Naive thymus-derived CD8-positive, alpha-beta T cell (primary cell): ENCODE measurements around the gene SOWAHA. TPM values are rescaled to one million over a fixed set of nuclear protein-coding genes. Genes with fewer than 3 reads are reported as not detected.

Experiments
- ATAC-seq, 2 donors: fragments of 150-1000 bp; cut with Tn5 transposase in 1 of 2; sonication (Bioruptor Pico), chemical (Tn5 transposase) in 1 of 2; 1 replicate in 1 of 2; 2 replicates in 1 of 2; pipeline ENCODE4 v1.10.0; 2021; ENCODE audit warnings: mild to moderate bottlenecking in 2 of 2, moderate library complexity in 2 of 2
- POLR2A ChIA-PET: fragments of 350-600 bp; sonication (Branson Sonifier 250); formaldehyde crosslinking; loops from one replicate; lab custom pipeline; 2021; ENCODE audit warnings: antibody characterized with exemption; lab: Charles Lee
- DNase-seq, 10 donors: peaks; one replicate each; pipeline versions ENCODE4 v3.0.0 to v3.0.0-alpha.2; 2020 to 2022
- H3K27ac Mint-ChIP-seq, 10 donors: one replicate each; pipeline ENCODE4 v1.8.0; 2020 to 2022; ENCODE audit warnings: mild to moderate bottlenecking in 10 of 10, mixed read lengths in 10 of 10, moderate library complexity in 4 of 10, inconsistent platforms in 1 of 10
- H3K27me3 Mint-ChIP-seq, 5 donors: one replicate each; pipeline ENCODE4 v1.8.0; 2021 to 2022; ENCODE audit warnings: mixed read lengths in 5 of 5
- H3K36me3 Mint-ChIP-seq, 3 donors: one replicate each; pipeline ENCODE4 v1.8.0; 2020 to 2022; ENCODE audit warnings: mixed read lengths in 3 of 3, mild to moderate bottlenecking in 2 of 3, inconsistent platforms in 1 of 3
- H3K4me1 Mint-ChIP-seq, 4 donors: one replicate each; pipeline ENCODE4 v1.8.0; 2021 to 2022; ENCODE audit warnings: mixed read lengths in 4 of 4
- H3K4me3 Mint-ChIP-seq, 10 donors: one replicate each; pipeline ENCODE4 v1.8.0; 2020 to 2022; ENCODE audit warnings: mild to moderate bottlenecking in 10 of 10, mixed read lengths in 10 of 10, moderate library complexity in 6 of 10, inconsistent platforms in 1 of 10
- H3K9me3 Mint-ChIP-seq, 9 donors: one replicate each; pipeline ENCODE4 v1.8.0; 2020 to 2022; ENCODE audit warnings: mixed read lengths in 9 of 9, mild to moderate bottlenecking in 3 of 9, inconsistent platforms in 1 of 9, moderate library complexity in 1 of 9
- polyA plus RNA-seq, 3 donors: library from polyadenylated mRNA; unstranded; fragments of 300-500 nt; fragmentation: Illumina TruSeq; gene quantifications; one replicate each; pipeline ENCODE4 v1.2.3, GENCODE V29; 2021
- total RNA-seq, 8 experiments: library from RNA in 2 of 8; stranded (reverse) in 2 of 8; gene quantifications; one replicate each; pipeline ENCODE4 v1.2.3 and lab custom pipeline; 2021 to 2026

Gene SOWAHA
- total and polyA plus RNA-seq, 5 experiments from 2014 or later = not detected

DNA sequence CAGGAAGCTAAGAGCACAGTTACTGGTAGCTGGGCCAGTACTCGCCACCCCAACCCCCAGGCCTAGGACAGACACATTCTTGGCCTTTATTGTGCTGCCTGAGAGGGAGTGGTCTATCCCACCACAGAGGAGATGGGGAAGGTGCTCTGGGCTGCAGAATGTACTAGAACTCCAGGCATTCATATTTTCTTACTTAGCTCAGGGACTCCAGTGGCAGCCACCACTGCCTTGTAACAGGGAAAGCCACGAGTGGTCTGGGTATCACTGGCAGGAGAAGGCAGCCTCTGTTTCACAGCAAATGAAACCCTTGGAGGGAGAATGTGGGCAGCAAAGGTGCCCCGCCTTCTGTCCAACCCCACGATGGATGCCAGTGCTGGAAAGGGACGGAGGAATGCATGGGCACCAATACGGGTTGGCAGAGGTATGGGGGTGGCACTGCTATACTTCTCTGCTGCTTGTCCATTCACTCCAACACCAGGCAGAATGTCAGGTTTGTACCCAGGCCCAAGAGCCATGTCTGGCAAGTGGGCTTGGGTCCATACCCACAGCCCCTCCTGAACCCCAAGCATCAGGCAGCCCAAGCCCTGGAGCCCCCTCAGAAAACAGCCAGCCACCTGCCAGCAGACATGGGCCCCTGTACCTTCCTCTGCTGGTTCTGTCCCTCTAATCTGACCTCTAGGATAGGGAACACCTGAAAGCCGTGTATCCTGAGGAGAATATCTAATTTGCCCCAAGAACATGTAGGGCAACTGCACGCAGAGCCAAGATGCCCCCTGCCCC is 40.6 kb upstream of the SOWAHA start:
- H3K4me3 Mint-ChIP-seq = peak overlapping the region in 1 of 10 donors; percentile 6
- no peaks in the 10 kb centered on the region for H3K36me3 Mint-ChIP-seq
- ATAC-seq (no peak), DNase-seq (no peak)
- peak overlapping the region in 1 of 10 donors; percentile 25 for H3K27ac Mint-ChIP-seq
- H3K9me3 Mint-ChIP-seq = no peaks in the 10 kb centered on the region
- H3K4me1 Mint-ChIP-seq = peaks cover 5 to 14% (median 8%) of the 10 kb centered on the region in 4 donors
- POLR2A ChIA-PET = interaction anchor here (1.1 kb wide), 1 partner anchor 282 kb away, joined by 3 read pairs; the partner anchor contains the start of gene IRF1
- H3K27me3 Mint-ChIP-seq = peaks cover 0 to 16% (median 0%) of the 10 kb centered on the region in 5 donors

DNA sequence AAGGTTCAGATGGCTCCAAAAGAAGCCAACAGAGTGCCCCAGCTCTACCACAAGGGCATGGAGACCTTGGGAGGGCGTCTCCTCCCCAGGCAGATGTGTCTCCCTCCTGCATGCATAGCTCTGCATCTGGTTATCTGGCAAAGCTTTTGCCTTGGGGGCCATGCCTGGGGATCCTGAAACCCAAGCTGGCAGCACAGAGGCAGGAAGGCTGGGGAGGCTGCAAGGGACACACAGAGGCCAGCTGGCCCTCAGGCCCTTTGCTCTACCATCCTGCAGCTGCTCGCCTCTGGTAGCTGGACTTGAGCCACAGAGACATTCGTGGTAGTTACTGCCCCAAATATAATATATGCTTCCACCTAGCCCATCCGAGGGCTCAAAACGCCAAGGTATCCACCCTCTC is 40.0 kb upstream of the SOWAHA start:
- POLR2A ChIA-PET = interaction anchor here (1.1 kb wide), 1 partner anchor 283 kb away, joined by 3 read pairs; the partner anchor contains the start of gene IRF1
- Mint-ChIP-seq H3K4me3 (no peak overlapping the region), H3K27ac (peak overlapping the region in 1 of 10 donors; percentile 25), H3K4me1 (peaks cover 8 to 18% (median 12%) of the 10 kb centered on the region in 4 donors), H3K36me3 (no peaks in the 10 kb centered on the region), H3K27me3 (peaks cover 0 to 21% (median 3%) of the 10 kb centered on the region in 5 donors), H3K9me3 (no peaks in the 10 kb centered on the region)
- ATAC-seq (no peak), DNase-seq (no peak)

DNA sequence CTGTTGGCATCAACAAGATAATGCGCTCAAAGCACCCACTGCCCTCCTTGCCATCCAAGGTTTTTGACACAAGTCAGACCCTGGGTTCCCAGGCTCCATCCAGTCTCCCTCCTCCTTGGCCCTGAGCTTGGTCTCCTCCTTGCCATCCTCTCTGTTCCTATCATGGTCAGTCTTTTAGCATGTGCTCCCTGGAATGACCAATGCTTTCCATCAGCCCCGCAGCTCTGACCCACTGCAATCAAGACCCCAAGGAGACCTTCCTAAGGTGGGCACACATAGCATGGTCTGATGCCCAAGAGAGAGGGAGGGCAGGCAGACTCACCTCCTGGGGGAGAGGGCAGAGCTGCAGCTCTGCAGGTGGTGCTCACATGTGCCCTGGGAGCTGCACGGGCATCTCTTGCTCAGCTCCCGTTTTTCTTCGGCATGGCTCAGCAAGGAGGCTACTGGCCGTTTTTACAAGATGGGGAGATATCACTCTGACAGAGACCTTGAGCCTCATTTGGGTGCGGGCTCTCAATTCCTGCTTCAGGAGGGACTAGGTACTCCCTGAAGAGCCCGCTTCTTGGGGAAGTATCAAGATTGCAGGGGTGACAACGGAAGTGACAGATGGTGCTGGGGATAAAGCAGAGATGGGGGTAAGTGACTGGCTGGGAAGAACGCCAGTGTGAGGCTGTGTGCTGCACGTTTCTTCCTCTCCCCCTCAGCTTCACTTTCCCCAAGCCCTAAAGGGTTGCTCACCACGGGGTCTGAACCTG is 39.3 kb upstream of the SOWAHA start:
- Mint-ChIP-seq H3K9me3 (no peaks in the 10 kb centered on the region), H3K4me1 (peaks cover 11 to 24% (median 17%) of the 10 kb centered on the region in 4 donors), H3K36me3 (no peaks in the 10 kb centered on the region), H3K4me3 (peak overlapping the region in 3 of 10 donors; percentile 24 to 58 (median 31)), H3K27ac (no peak overlapping the region), H3K27me3 (peaks cover 0 to 26% (median 10%) of the 10 kb centered on the region in 5 donors)
- POLR2A ChIA-PET = interaction anchor here (1.1 kb wide), 1 partner anchor 283 kb away, joined by 3 read pairs; the partner anchor contains the start of gene IRF1
- DNase-seq (no peak), ATAC-seq (no peak)

DNA sequence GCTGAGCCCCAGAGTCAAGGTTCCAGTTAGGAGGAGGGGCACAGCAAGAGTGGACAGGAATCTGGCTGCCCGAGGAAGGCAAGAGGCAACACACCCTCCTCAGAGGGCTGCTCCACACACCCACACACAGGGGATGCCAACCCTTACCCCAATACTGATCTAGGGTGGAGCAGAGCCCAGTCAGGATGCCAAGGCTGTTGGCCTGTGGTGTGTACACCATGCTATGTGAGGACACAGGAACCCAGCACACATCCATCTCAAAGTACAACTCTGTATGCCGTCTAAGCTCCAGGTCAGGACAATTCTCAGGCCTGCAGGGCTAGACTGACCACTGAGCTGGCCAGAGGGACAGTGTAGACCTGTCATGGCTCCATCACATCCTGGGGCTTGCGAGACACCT is 38.7 kb upstream of the SOWAHA start:
- Mint-ChIP-seq H3K27me3 (peaks cover 0 to 29% (median 16%) of the 10 kb centered on the region in 5 donors), H3K9me3 (no peaks in the 10 kb centered on the region), H3K4me3 (peak overlapping the region in 1 of 10 donors; percentile 24), H3K27ac (no peak overlapping the region), H3K36me3 (no peaks in the 10 kb centered on the region), H3K4me1 (peaks cover 11 to 30% (median 18%) of the 10 kb centered on the region in 4 donors)
- DNase-seq (no peak), ATAC-seq (no peak)
- POLR2A ChIA-PET = no interaction called here

- ATAC-seq = no peak
- POLR2A ChIA-PET = interaction anchor here (0.5 kb wide), 1 partner anchor 94 kb away, joined by 4 read pairs; no protein-coding TSS in a partner anchor
Measured at GRCh38 chr5:132774896-132775295, 38.2 kb upstream of the SOWAHA start.

DNA sequence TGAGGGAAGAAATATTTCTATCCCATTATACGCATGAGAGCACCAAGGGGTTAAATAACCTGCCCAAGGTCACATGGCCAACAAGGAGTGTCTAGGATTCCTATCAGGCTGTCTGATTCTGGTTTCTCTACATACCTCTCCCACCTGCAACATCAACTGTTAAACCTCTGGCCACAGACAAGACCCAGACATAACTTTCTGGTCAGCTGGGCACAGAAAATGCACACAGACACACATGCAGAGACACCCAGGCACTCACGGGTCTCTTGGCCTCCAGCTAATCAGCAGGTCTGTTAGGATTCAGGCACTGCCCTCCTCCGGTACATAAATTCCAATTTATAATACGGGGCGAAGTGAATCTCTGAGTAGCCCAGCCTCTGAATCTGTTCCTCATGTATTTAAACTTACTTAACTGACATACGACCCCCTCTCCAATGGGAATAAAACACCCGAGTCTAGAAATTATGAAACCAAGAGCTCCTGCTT is 37.6 kb upstream of the SOWAHA start:
- no peaks in the 10 kb centered on the region for H3K36me3 Mint-ChIP-seq
- H3K27ac Mint-ChIP-seq = peak overlapping the region in 1 of 10 donors; percentile 41
- POLR2A ChIA-PET = interaction anchor here (0.5 to 0.8 kb wide), 4 partner anchors 28 to 1433 kb away, joined by 3 to 4 read pairs (median 3); partner anchors contain the start of gene CCNI2
- H3K27me3 Mint-ChIP-seq = peaks cover 0 to 32% (median 25%) of the 10 kb centered on the region in 5 donors
- H3K4me3 Mint-ChIP-seq = peak overlapping the region; percentile 2 to 82 (median 64)
- H3K4me1 Mint-ChIP-seq = peaks cover 14 to 41% (median 24%) of the 10 kb centered on the region in 4 donors
- no peak for ATAC-seq
- H3K9me3 Mint-ChIP-seq = no peaks in the 10 kb centered on the region
- DNase-seq = no peak

More at GRCh38 chr5:132774896-132775295, 38.2 kb upstream of the SOWAHA start:
- Mint-ChIP-seq H3K36me3 (no peaks in the 10 kb centered on the region), H3K27me3 (peaks cover 0 to 31% (median 21%) of the 10 kb centered on the region in 5 donors), H3K27ac (no peak overlapping the region), H3K9me3 (no peaks in the 10 kb centered on the region), H3K4me3 (peak overlapping the region in 2 of 10 donors; percentile 14 to 82), H3K4me1 (peaks cover 13 to 35% (median 21%) of the 10 kb centered on the region in 4 donors)
- DNase-seq = no peak

DNA sequence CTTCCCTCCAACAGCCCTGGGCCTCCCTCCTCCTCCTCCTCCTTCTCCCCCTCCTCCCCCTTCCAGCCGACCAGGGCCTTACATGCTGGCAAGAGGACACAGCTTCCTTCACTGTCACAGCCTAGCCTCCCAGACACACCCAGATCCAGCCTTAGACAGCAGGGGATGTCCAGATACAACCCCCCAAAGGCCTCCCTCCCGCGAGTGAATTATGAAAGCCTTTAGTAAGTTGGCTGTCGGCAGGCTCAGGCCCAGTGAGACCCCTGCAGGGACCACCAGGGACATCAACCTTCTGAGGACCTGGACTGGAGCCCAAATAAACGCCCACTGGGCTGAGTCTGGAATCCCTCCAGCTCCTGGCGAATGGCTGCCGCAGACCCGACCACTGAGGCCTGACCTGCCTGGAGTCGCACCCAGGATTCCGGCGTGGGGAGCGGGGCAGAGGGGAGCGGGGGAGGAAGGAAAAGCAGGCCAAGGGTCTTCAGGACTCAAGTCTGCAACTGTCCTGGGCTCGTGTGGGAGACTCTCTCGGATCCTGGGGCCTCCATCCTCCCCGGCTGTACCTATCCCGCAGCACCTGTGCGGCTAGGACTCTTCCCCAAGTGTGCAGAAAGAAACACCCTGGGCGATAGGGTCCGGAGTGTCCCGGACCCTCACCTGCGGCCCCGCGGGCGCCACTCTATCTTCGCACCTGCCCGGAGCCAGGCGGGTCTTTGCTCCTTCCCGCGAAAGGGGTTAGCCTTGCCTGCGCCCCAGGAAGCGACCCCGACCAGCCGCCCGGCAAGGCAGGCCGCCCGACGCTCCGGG is 36.8 kb upstream of the SOWAHA start:
- peak in 1 of 2 donors; percentile 19 for ATAC-seq
- H3K36me3 Mint-ChIP-seq = no peaks in the 10 kb centered on the region
- peak overlapping the region; percentile 50 to 82 (median 68) for H3K4me3 Mint-ChIP-seq
- DNase-seq = no peak
- no peaks in the 10 kb centered on the region for H3K9me3 Mint-ChIP-seq
- POLR2A ChIA-PET = interaction anchor here (0.5 to 1.2 kb wide), 5 partner anchors 22 to 1434 kb away, joined by 3 read pairs; partner anchors contain the start of genes AFF4 and CCNI2
- H3K4me1 Mint-ChIP-seq = peaks cover 14 to 49% (median 29%) of the 10 kb centered on the region in 4 donors
- H3K27me3 Mint-ChIP-seq = peaks cover 0 to 34% (median 26%) of the 10 kb centered on the region in 5 donors
- H3K27ac Mint-ChIP-seq = peak overlapping the region in 3 of 10 donors; percentile 36 to 80 (median 41)

- DNase-seq (peak in 2 of 10 donors; percentile 24 to 29), ATAC-seq (peak; percentile 68 to 80)
- Mint-ChIP-seq H3K27ac (no peak overlapping the region), H3K27me3 (peaks cover 0 to 38% (median 32%) of the 10 kb centered on the region in 5 donors), H3K36me3 (no peaks in the 10 kb centered on the region), H3K9me3 (no peaks in the 10 kb centered on the region), H3K4me3 (peak overlapping the region in 1 of 10 donors; percentile 50), H3K4me1 (peaks cover 16 to 54% (median 30%) of the 10 kb centered on the region in 4 donors)
- POLR2A ChIA-PET = interaction anchor here (0.6 to 1.4 kb wide), 3 partner anchors 22 to 187 kb away, joined by 3 to 6 read pairs (median 3); partner anchors contain the start of genes AFF4 and CCNI2
Measured at GRCh38 chr5:132776938-132777208, 36.2 kb upstream of the SOWAHA start.

GRCh38 chr5:132777209-132778069 is 35.7 kb upstream of the SOWAHA start, which contains the start of gene SEPTIN8:
SEPTIN8 (minus strand) TSS chr5:132777239; CDS start chr5:132777137, 102 bp downstream.
- DNase-seq = peak in 5 of 10 donors; percentile 6 to 35 (median 33)
- ATAC-seq = peak in 1 of 2 donors; percentile 46
- Mint-ChIP-seq H3K4me3 (peak within 1 kb of the TSS; percentile 72 to 91 (median 80)), H3K27me3 (peaks cover under 1 to 44% (median 36%) of the 10 kb centered on the region in 5 donors), H3K27ac (peak within 1 kb of the TSS in 9 of 10 donors; percentile 3 to 86 (median 50)), H3K36me3 (no peaks in the 10 kb centered on the region), H3K9me3 (no peaks in the 10 kb centered on the region), H3K4me1 (peaks cover 15 to 56% (median 30%) of the 10 kb centered on the region in 4 donors)
- POLR2A ChIA-PET = interaction anchor here (1.1 to 1.4 kb wide), 4 partner anchors 13 to 186 kb away, joined by 3 to 6 read pairs (median 3); partner anchors contain the start of genes AFF4, CCNI2 and KIF3A

- POLR2A ChIA-PET = interaction anchor here (1.1 to 1.4 kb wide), 3 partner anchors 14 to 40 kb away, joined by 3 to 6 read pairs (median 3); partner anchors contain the start of genes CCNI2 and KIF3A
- peak overlapping the region in 9 of 10 donors; percentile 3 to 86 (median 41) for H3K27ac Mint-ChIP-seq
- H3K27me3 Mint-ChIP-seq = peaks cover 4 to 47% (median 41%) of the 10 kb centered on the region in 5 donors
- no peak for ATAC-seq
- no peaks in the 10 kb centered on the region for H3K36me3 Mint-ChIP-seq
- H3K9me3 Mint-ChIP-seq = no peaks in the 10 kb centered on the region
- peak overlapping the region; percentile 72 to 91 (median 80) for H3K4me3 Mint-ChIP-seq
- no peak for DNase-seq
- peaks cover 14 to 56% (median 30%) of the 10 kb centered on the region in 4 donors for H3K4me1 Mint-ChIP-seq
Measured at GRCh38 chr5:132778129-132778528, 35.0 kb upstream of the SOWAHA start.
